PC-9 (cell line): ENCODE results near the gene KRT12.

Source experiments
- CTCF ChIP-seq: fragments of 200-600 bp; sonication (generic); conservative IDR thresholded peaks from 2 replicates; pipeline ENCODE4 v1.6.1; 2017; ENCODE audit warnings: mixed run types, antibody characterized with exemption, mild to moderate bottlenecking, moderate library complexity
- EZH2 ChIP-seq: fragments of 200-600 bp; sonication (generic); IDR thresholded peaks from 2 replicates; pipeline ENCODE4 v1.8.0; 2017; ENCODE audit warnings: antibody characterized with exemption, low read depth

GRCh38 chr17:40812639-40813038 is 54.4 kb downstream of the KRT12 start:
- TF ChIP-seq CTCF: no peak
- no peak for TF ChIP-seq EZH2
